Measurements from ENCODE around the gene CLIP2.

GRCh38 chr7:74344132-74344496 lies 54.9 kb downstream of the CLIP2 start:
- no peak for TF ChIP-seq CTCF (conservative IDR thresholded peaks at IDR 0.05; ENCODE audit: low read length)
- TF ChIP-seq EZH2phosphoT487 (IDR thresholded peaks at IDR 0.05; ENCODE audit: borderline replicate concordance, low read depth, low read length), result no peak

Data from OCI-LY7 (cell line).